Measurements from ENCODE around the gene ARMC5.

DNA sequence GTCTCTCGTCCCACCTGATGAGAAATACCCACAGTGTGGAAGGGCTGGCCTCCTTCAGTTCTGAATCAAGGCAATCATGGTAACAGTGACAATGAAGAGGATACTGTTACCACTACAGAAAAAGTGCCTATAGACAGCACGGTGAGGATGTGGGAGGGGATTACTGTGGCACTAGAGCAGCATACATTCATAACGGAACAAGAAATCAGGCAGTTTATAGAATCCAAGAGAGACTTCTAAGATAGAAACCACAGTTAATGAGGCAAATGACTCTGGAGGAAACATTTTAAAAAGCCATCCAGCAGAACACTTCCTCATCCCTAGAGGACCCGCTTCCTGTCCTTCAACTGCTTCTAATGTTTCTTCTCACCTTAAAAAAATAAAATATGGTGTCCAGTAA lies 46.2 kb downstream of the ARMC5 start:
- TF ChIP-seq, protein P1, sequence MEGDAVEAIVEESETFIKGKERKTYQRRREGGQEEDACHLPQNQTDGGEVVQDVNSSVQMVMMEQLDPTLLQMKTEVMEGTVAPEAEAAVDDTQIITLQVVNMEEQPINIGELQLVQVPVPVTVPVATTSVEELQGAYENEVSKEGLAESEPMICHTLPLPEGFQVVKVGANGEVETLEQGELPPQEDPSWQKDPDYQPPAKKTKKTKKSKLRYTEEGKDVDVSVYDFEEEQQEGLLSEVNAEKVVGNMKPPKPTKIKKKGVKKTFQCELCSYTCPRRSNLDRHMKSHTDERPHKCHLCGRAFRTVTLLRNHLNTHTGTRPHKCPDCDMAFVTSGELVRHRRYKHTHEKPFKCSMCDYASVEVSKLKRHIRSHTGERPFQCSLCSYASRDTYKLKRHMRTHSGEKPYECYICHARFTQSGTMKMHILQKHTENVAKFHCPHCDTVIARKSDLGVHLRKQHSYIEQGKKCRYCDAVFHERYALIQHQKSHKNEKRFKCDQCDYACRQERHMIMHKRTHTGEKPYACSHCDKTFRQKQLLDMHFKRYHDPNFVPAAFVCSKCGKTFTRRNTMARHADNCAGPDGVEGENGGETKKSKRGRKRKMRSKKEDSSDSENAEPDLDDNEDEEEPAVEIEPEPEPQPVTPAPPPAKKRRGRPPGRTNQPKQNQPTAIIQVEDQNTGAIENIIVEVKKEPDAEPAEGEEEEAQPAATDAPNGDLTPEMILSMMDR (IDR thresholded peaks at IDR 0.05): no peak
- TF ChIP-seq POLR2A (IDR thresholded peaks at IDR 0.05) (no peak), POLR2AphosphoS5 (IDR thresholded peaks at IDR 0.05) (no peak)
